Stimulated activated naive CD8-positive, alpha-beta T cell treated with anti-CD3 and anti-CD28 coated beads, Interleukin-15, Interleukin-2, amounts not matched to agents 100 U/mL and 50 U/mL, for 24 hours (primary cell): ENCODE measurements around the gene TNFRSF4.
A peak's percentile ranks its signal among the peaks of the same experiment; 100 is the strongest.

Source experiments
- ATAC-seq: fragments of 150-1000 bp; cut with Tn5 transposase; one replicate; pipeline ENCODE4 v1.10.0; 2021
- DNase-seq: peaks from one replicate; pipeline ENCODE4 v3.0.0; 2021

TNFRSF4 gene

GRCh38 chr1:1232796-1233566 lies 19.0 kb upstream of the TNFRSF4 start:
- DNase-seq = no peak
- no peak for ATAC-seq

- DNase-seq (no peak), ATAC-seq (no peak)
These were observed 18.3 kb upstream of the TNFRSF4 start, which contains the start of gene B3GALT6 for GRCh38 chr1:1232208-1232795. B3GALT6 (plus strand) TSS chr1:1232237; CDS start chr1:1232279, 42 bp downstream.

DNA sequence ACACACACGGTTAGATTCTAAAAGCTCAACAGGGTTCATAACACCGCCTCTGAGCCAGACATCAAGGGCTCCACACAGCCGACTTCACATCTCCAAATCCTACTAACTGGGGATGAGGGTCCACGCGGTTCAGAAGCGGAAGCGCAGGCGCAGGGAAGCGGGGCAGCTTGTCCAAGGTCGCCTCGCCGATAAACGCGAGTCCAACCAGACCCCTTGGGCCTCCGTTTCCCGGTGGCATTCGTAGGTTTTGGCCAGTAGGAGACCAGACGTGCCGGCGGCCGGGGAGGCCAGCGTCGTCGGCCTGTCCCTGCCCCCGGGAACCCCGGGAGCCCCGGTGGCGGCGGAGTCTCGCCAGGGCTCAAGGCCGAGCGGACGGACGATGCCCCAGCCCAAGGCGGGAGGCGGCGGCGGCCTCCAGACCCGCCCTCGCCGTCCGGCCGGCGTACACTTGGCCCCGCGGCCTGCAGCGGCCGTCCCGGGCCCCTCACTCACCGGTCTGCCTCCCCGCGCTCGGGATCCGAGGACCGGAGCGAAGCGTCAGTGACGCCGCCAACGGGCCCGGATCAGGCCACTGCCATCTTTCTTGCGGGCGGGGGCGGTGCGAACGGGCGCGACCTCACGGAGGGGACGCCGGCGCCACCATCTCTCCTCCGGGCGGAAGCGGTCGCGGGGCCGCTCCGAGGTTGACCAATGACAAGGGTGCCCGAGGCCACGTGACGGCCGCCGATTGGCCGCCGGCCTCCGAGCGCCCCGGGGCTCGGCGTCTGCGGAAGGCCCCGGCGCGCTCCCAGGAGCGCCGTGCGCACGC lies 17.7 kb upstream of the TNFRSF4 start, which contains the start of gene SDF4:
Gene SDF4 (minus strand): TSS at position 602 of the 808 bp plus-strand sequence. CDS start 3,229 bp downstream, outside the sequence.
- DNase-seq (peak; percentile 98), ATAC-seq (peak; percentile 93)

GRCh38 chr1:1230656-1231399 lies 16.9 kb upstream of the TNFRSF4 start:
- ATAC-seq (no peak), DNase-seq (no peak)

DNA sequence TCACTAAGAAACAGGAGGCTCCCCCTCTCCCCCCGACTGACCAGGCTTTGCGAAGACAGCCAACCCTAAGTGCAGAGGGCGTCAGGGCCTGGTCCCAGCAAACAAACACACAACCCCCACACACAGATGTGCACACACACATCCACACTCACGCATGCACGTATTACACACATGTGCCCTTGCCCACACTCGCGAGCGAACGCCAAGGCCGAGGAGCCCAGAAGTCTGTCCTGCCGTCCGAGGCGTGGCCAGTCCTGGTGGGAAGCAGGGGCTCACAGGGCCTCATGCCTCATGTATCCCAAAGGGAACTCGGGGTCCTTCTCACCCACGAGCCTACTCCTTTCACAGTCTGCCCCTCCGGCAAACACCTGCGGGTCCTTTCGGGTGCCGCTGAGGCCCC lies 15.8 kb upstream of the TNFRSF4 start:
- ATAC-seq = no peak
- no peak for DNase-seq

GRCh38 chr1:1228596-1229321 lies 14.8 kb upstream of the TNFRSF4 start:
- ATAC-seq (no peak), DNase-seq (no peak)

GRCh38 chr1:1228187-1228586 lies 14.2 kb upstream of the TNFRSF4 start:
- DNase-seq = no peak
- no peak for ATAC-seq

GRCh38 chr1:1227386-1227785 lies 13.4 kb upstream of the TNFRSF4 start:
- no peak for ATAC-seq
- DNase-seq = no peak

- DNase-seq (no peak), ATAC-seq (no peak)
These were observed 12.8 kb upstream of the TNFRSF4 start for GRCh38 chr1:1226566-1227362.

DNA sequence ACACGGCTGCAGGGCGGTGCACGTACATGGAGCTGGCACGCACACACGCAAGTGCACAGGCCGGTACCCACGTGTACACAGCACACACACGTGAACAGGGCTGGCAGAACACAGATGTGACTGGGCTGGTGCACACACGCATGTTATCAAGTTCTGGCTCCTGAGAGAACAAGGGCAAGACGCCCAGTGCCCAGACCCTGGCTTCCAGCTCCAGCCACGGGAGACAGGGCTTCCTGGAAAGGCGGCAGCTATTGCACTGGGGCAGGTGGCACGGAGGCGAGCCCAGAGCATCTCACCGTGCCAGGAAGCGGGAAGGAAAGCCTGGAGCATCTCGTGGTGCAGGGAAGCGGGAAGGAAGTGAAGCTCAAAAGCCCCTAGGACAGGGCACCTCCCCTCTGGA lies 12.0 kb upstream of the TNFRSF4 start:
- no peak for DNase-seq

GRCh38 chr1:1225238-1225845 lies 11.4 kb upstream of the TNFRSF4 start:
- DNase-seq = no peak
- ATAC-seq = no peak

More for the DNA sequence above, 12.0 kb upstream of the TNFRSF4 start:
- ATAC-seq = no peak

DNA sequence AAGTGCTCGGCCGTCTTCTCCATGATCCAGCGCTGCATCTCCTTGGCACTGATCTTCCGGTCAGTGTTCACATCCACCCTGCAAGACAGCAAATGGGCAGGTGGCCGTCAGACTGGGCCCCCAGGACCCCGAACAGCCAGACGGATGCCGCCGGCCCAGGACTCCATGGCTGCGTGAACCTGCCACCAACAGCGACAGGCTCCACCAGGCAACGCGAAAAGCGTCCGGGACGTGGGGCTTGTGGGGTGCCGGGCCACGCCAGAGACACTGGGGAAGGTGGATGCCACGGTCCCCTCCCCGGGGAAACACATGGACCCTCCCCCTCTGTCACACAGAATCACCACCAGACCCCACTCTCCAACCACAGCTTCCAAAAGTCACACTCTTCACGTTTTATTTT lies 9.9 kb upstream of the TNFRSF4 start:
- DNase-seq (no peak), ATAC-seq (no peak)

GRCh38 chr1:1223321-1223720 lies 9.4 kb upstream of the TNFRSF4 start:
- ATAC-seq (no peak), DNase-seq (no peak)

- ATAC-seq (no peak), DNase-seq (no peak)
These were observed 8.7 kb upstream of the TNFRSF4 start for GRCh38 chr1:1222575-1223225.

DNA sequence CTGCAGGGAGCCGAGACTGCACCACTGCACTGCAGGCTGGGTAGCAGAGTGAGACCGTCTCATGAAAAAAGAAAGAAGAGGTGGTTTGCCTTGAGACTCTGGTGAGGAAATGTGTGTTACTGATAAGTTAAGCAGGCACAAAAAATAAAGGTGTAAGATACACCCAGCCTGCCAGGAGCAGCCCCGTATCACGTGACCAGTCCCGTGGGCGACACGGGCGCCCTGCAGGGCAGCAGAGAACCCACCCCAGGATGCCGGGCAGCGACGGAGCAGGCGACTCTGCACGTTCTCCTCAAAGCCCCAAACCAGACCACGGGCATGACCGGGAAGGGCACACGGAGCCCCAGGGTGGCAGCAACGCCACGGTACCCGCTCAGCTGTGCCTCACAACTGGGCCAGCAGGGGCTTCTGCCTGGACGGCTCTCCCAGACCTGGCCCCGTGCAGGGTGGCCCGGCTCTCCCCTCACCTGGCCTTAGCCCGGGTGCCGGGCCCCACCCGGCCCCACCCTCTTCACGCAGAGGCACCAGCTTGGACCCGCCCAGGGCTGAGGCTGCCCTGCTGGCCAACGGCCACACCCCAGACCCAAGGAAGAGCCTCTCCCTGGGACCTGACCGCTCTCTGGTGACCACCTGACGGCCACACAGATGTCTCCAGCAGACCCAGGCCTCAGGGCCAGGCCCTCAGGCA lies 8.1 kb upstream of the TNFRSF4 start:
- DNase-seq (no peak), ATAC-seq (no peak)

- ATAC-seq = no peak
- no peak for DNase-seq
These were observed 6.2 kb upstream of the TNFRSF4 start for GRCh38 chr1:1220197-1220596.

DNA sequence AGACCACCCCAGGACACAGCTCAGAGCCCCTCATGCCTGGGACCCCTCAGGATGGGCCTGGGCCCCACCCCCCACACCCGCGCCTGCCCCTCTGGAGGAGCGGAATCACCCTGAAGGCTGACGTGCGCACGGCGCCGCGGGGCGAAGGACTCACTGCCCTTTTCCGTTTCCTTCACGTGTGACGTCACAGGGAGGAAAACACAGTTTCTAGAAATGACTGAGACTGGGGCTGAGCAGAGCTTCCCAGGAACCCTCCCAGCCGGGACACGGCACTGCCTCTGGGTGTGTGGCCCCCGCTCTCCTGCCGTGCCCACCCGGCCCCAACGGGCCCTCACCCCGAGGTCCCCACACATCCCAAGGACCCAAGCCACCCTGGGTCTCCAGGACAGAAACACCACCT lies 5.4 kb upstream of the TNFRSF4 start:
- DNase-seq (no peak), ATAC-seq (no peak)

- DNase-seq = no peak
- no peak for ATAC-seq
These were observed 4.7 kb upstream of the TNFRSF4 start for GRCh38 chr1:1218524-1219200.
